ENCODE data around the gene IL17REL.

- no peak for TF ChIP-seq GATA2 (IDR thresholded peaks at IDR 0.05; ENCODE audit: low read depth, low read length)
- TF ChIP-seq GATA3 (IDR thresholded peaks at IDR 0.05; ENCODE audit: low read depth, low read length) = no peak
These were observed 57.5 kb downstream of the IL17REL start for GRCh38 chr22:49954991-49955580.

Measured in SH-SY5Y (cell line).